ENCODE data around the gene NIP7.
"Not testable (repeated sequence)": the region's sequence is repeated elsewhere in the genome, so short reads cannot be mapped to it uniquely, and the experiment has no call there.

NIP7 gene

DNA sequence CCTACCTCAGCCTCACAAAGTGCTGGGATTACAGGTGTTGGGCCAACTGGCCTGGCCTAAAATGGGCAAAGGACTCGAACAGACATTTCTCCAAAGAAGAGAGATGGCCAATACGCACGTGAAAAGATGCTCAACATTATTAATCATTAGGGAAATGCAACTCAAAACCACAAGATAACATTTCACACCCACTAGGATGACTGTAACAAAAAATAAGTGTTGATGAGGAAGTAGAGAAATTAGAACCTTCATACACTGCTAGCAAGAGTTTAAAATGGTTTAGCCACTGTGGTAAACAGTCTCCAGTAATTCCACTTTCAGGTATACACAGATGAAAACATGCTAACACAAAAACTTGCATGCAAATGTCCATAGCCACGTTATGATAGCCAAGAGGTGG is 6.4 kb downstream of the NIP7 start:
- DNase-seq (ENCODE audit: low read depth, low spot score): no peak

DNA sequence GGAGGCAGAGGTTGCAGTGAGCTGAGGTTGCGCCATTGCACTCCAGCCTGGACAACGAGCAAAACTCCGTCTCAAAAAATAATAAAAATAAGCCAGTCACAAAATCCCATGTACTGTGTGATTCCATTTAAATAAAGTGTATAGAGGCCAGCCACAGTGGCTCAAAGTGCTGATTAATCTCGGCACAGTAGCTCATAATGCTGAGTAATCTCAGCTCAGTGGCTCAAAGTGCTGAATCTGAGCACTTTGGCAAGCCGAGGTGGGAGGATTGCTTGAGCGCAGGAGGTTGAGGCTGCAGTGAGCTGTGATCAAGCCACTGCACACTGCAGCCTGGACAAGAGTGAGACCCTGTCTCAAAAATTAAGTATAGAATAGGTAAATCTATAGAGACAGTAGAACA is 7.1 kb downstream of the NIP7 start:
- DNase-seq (ENCODE audit: low read depth, low spot score): no peak

DNA sequence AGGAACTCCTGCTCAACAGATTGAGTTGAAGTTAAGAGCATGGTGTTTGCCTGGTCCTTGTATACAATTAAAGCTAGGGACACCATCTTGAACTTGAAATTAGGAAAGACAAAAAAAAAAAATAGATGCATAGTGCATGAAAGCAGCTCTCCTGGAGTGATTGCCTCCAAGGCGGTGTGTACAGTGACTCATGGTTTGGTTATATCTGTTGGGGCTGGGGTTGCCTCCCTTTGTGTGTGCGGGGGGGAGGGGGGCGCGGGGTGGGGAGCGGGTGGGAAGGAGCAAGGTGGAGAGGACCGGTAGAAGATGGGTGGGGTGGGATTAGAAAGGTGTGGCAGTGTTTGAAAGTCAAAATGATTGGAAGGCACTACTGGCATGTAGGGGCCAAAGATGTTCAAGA is 8.7 kb downstream of the NIP7 start:
- DNase-seq (ENCODE audit: low read depth, low spot score): no peak

DNA sequence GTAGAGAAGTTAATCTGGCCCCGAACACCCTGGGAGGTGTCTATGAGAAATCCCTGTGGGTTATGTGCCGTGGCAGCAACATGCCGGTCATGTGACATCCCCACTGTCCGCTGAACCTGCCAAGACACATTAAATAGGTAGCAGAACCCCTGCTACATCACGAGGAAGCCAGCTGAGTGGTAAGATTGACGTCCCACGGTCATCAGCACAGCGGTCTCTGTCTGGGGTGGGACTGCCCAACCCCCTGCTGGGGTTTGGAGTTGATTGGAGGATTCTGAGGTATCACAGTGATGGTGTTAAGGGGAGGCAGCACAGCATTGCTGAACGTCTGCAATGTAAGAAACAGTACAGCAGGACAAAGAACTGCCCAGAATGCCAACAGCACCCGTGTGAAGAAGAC is 10.0 kb downstream of the NIP7 start:
- DNase-seq (ENCODE audit: low read depth, low spot score): no peak

DNA sequence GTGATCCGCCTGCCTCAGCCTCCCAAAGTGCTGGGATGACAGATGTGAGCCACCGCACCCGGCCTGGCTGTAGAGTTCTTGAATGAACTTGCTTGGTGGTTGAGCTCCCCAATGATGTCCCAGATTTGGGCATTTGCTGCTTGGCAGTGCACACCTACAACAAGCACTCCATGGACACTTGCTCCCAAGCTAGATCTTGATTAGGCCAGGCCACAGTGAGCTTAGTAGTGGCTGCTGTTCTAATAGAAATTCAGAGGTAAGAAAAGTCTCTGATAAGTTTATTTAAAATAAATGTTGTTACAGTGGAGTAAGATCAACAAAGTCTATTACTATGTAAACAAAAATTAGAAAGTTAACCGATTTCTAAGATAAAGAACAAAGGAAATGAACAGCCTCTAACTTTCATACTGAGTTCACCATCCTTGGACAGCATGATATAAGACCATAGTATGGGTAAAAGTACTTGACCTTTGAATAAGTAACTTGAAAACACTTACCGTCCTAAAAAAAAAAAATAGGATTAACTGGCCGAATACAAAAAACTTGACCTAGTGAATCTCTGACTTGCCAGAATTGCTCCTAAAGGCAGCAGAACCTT is 11.1 kb downstream of the NIP7 start:
- DNase-seq (ENCODE audit: low read depth, low spot score): no peak

DNA sequence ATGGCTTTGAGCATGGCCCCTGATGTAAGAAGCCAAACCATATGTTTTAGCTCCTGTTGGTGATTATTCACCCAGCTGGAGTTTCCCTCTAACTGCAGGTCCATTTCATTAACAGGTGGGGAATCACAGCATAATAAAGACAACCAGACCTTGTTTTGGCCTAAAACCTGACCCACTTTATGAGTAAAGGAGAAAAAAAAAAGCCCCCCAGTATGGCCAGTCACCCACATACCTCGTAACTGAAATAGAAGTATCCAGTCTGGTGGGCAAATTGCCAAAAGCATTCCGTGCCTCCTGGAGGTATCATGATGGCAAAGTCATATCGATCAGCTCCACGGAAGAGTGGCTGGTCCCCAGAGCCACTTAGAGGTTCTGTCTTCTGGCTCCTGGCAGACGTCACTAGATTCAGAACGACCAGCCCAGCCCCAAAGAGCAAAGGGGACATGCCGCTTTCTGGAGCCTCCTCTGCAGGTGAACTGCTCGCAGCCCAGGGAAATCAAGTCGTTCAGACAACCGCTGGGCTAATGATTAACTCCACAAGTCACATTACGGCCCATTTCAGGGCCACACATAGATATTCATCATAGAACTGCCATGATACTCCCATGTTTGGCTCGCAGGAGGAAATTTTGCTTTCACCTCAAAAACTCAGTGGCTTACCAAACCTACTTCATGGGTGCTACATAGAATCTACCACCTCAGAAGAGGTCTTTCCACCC is 11.9 kb downstream of the NIP7 start, which contains the start of gene TMED6:
TMED6 (minus strand) TSS at position 478 of the 719 bp plus-strand sequence; CDS start at position 445, 33 bp downstream.
- DNase-seq (ENCODE audit: low read depth, low spot score): no peak

DNA sequence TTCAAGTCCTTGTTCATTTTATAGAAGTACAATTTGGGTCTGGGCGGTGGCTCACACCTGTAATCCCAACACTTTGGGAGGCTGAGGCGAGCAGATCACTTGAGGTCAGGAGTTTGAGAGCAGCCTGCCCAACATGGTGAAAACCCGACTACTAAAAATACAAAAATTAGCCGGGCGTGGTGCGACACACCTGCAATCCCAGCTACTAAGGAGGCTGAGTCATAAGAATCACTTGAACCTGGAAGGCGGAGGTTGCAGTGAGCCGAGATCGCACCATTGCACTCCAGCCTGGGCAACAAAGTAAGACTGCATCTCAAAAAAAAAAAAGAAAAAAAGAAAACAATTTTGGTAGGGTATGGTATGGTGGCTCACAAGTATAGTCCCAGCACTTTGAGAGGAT is 20.5 kb downstream of the NIP7 start:
- DNase-seq (ENCODE audit: low read depth, low spot score): not testable (repeated sequence)

DNA sequence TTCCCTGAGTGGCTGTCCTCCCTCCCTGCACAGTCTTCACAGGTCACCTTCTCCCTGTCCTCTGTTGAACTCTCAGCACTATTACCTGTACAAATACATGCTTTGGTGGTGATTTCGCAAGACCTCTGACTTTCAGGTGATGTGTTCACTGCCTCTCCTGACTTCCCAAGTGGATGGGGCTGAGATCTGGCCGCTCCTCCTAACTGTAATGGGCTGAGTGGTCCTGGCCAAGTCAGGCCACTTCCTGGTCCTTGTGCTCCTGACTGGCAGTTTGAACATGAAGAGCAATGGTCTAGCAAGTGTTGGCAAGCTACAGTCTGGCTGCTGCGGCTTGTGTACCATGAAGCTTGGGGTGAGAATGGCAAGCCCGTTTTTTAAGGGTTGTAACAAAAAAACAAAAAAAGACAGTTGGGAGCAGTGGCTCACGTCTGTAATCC is 23.7 kb downstream of the NIP7 start:
- no peak for DNase-seq (ENCODE audit: low read depth, low spot score)

DNA sequence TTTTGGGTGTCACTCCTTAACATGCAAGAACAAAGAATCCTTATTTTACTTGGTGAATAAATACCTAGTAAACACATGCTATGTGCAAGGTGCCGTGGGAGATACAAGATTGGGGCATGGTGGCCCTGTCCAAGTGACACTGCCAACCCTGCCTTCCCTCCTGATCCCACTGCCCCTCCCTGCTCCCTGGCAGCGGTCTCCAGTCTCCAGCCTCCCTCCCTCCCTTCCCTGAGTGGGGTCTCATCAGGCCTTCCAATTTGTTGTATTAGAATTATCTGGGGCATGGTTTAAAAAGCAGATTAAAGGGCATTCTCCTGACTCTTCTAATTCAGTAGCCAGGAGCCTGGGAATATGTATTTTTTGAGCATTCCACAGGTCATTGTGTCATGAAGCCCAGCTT is 24.5 kb downstream of the NIP7 start:
- DNase-seq (ENCODE audit: low read depth, low spot score): no peak

DNA sequence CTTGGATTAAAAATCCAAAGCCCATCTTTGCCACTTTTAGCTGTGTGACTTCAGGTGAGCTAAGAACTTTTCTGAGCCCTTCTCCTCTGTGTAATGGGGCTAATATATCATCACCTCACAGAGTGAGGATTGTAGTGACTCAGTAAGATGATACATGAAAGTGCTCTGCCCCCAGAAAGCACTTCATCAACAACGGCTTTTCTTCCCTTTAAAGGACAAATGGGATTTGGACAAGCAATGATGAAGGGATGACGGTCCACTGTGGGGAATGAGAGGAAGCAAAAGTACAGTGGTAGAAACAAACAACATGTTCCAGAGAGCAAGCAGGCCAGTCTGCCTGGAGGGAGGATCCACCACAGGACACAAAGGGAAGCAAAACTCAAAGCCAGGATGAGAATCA is 26.3 kb downstream of the NIP7 start:
- DNase-seq (ENCODE audit: low read depth, low spot score): no peak

DNA sequence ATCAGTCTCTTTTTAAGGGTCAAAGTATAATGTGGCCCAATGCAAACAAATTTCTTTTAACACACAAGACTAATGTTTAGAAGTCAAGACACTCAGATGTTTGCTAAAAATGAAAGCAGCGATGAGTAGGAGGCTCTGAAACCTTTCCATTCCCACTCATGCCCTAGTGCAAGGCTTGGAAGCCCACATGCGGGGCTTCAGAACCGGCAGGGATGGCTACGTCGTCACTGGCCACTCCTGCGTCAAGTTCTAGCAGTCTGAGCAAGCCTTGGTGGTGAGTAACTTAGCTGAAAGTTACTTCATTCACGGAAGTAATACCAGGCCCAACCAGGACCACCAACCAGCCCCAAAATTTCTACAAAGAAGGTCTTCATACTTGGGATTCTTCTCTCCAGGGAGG is 26.9 kb downstream of the NIP7 start:
- no peak for DNase-seq (ENCODE audit: low read depth, low spot score)

DNA sequence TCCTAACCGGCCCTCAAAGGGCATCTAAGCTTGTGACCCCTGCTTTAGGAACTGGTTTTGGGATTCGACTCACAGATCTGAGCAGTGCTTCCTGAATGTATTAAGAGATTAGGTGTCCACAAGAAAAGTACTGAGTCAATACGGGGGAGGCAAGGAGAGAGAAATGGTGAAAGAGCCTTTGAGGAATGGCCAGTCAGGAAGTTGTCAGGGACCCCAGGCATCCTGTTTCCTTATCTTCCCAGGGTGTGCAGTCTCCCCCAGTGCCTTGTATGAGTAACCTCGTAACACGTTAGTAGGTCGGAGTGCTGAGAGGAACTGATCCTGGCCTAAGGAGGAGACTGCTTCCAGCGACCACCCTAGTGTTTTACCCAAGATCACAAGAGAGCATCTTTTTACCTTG is 28.4 kb downstream of the NIP7 start:
- DNase-seq (ENCODE audit: low read depth, low spot score): no peak

DNA sequence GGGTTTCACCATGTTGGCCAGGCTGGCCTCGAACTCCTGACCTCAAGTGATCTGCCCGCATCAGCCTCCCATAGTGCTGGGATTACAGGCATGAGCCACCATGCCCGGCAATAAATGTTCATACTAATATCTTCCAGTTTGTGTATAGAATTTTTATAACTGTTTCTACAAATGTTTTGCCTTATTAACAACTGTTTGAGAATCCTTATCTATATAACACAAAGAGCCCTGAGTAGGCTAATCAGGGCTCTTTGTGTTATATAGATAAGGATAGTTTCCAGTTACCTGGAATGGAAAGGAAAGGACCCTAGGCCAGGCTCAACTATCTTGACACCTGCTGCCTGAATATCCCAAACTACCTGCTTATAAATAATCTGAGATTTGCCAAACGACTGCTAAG is 29.3 kb downstream of the NIP7 start:
- DNase-seq (ENCODE audit: low read depth, low spot score): no peak

DNA sequence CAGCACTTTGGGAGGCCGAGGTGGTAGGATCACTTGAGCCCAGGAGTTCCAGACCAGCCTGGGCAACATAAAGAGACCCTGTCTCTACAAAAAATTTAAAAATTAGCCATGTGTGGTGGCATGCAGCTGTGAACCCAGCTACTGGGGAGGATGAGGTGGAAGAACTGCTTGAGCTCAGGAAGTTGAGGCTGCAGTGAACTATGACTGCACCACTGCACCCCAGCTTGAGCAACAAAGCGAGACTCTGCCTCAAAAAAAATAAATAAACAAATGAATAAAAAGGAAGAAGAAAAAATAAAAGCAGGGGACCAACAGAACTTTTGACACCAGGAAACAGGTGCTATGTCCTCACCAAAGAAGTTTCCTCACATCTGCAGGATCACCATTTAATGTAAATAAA is 32.0 kb downstream of the NIP7 start:
- no peak for DNase-seq (ENCODE audit: low read depth, low spot score)

DNA sequence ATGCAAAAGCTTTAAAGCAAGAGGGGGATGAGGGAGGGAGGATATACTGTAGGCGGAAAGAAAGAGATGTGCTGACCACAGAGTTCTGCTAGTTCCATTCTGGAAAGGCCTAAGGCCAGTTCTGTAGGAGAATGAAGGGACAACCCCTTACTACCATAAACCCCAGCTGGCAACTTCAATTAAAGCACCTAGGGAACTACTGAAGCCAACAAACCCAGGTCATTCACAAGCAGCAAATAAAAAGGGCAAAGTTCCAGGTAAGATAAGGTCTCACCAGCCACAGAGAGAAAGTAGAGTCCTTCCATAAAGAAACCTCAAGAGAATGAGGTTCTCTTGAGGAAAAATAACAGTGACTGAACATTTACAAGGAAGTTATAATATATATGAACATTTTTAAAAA is 33.4 kb downstream of the NIP7 start:
- no peak for DNase-seq (ENCODE audit: low read depth, low spot score)

DNA sequence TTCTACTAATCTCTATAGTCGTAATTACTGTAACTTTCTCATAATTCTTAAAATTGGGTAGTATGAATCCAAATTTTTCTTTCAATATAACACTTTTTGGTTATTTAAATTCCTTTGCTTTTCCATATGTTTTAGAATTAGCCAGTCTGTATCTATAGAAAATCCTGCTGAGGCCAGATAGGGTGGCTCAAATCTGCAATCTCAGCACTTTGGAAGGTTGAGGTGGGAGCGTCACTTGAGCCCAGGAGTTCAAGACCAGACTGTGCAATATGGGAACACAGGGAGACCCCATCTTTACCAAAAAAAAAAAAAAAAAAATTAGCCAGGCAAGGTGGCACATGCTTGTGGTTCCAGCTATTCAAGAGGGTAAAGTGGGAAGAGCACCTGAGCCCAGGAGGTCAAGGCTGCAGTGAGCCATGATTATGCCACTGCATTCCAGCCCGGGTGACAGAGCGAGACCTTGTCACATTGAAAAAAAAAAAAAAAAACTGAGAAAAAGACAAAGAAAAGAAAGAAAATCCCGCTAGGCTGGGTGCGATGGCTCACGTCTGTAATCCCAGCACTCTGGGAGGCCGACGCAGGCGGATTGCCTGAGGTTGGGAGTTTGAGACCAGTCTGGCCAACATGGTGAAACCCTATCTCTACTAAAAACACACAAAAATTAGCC is 37.0 kb downstream of the NIP7 start:
- DNase-seq (ENCODE audit: low read depth, low spot score): no peak

DNA sequence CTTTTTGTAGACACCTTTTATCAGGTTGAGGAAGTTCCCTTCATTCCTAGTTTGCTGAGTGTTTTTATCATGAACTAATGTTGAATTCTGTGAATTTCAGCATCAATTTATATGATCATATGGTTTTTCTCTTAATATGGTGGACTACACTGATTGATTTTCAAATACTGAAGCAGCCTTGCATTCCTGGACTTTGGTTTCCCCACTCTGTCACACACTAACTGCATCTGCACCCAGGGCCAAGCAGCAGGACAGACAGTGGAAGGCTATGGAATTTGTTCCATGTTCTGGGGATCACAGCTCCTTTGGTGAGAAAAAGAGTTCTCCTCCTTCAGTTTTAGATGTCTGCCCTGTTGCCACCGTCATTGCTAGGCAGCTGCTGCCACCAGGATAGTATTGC is 38.5 kb downstream of the NIP7 start:
- DNase-seq (ENCODE audit: low read depth, low spot score): no peak

DNA sequence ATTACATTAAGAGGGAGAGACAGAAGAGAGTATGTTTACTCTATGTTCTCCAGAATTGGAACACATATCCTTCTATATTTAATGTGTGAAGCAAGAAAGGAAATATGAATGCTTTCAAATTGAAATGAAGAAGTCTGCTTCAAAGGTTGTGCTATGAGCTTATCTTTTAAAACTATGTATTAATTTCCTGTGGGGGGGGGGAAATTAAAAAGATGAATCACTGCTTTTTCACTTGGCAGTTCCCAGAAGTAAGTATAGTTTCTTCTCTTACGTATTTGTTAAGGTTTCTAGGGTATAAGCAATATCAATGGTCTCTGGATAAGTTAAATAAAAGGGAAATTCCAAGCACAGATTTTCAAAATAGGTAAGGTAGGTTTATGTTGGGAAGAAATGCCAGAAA is 39.2 kb downstream of the NIP7 start:
- no peak for DNase-seq (ENCODE audit: low read depth, low spot score)

DNA sequence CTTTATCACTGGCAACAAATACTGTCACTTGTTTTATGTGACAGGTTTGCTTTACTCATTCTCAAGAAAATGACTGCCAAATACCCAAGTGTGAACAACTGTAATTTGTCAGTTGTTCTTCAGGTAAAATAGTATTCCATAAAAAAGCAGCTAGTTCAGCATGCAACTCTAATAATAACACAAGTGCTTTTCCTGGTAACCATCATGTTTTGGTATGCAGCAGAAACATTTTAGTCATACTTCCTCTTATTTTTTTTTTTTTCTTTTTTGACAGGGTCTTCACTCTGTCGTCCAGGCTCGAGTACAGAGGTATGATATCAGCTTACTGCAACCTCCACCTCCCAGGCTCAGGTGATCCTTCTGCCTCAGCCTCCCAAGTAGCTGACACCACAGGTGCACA is 41.7 kb downstream of the NIP7 start:
- no peak for DNase-seq (ENCODE audit: low read depth, low spot score)

DNA sequence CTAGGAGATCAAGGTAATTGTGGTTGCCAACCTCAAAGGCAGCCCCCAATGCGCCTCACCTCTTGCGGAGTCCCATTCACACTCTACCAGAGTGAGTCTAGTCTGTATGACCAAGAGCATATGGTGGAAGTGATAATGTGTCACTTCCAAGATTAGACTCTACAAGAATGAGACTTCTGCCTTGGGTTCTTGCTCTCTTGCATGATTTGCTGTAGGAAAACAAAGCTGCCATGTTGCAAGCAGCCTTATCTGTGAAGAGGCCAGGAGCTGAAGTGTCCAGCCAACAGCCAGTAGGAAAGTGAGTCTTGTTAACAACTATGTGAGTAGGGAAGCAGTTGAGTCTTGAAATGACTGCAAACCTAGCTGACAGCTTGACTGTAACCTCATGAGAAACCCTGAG is 42.8 kb downstream of the NIP7 start:
- no peak for DNase-seq (ENCODE audit: low read depth, low spot score)

DNA sequence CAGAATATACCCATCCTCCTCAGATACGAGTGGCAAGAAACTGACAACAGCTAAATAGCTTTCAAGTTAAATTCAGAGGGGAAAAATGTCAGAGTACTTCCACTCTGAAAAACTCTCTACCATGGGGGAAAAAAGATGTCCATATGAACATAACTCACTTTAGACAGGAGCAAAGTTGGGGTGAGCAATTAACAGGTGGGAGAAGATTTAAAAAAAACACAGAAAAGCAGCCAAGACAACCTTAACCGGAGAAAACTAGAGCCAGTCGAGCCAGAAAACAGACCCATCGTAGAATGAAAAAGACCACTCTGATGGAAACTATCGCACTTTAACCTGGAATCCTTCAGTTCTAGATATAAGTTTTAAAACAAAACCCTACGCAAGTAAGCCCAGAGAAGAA is 45.4 kb downstream of the NIP7 start:
- DNase-seq (ENCODE audit: low read depth, low spot score): no peak

DNA sequence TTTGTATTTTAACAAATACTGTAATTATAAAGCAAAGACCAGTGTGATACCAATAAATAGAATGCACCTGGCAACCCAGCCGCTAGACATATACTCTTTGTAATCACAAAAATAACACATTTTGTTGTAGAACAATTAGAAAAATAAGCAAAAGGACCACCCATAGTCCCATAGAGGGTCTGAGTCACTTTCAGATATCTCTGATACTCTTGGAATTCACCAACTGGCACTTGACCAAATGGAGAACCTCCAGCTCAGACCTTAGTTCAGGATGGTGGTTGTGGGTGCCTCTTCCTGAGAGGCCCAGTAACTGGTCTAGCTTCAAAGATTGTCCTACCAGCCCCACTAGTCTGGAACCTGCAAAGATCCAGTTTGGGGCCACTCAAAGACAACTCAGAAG is 47.0 kb downstream of the NIP7 start:
- no peak for DNase-seq (ENCODE audit: low read depth, low spot score)

Measured in activated CD4-positive, CD25-positive, alpha-beta regulatory T cell treated with anti-CD3 and anti-CD28 coated beads, Interleukin-2, amount 50 U/mL, for 16 hours (primary cell).